ENCODE data around the gene WNT3A. TPM values are rescaled to one million over a fixed set of nuclear protein-coding genes. Genes with fewer than 3 reads are reported as not detected.

WNT3A gene
- polyA plus RNA-seq, 3 donors: not detected

GRCh38 chr1:228037401-228038386, 30.9 kb downstream of the WNT3A start:
- Histone ChIP-seq H3K9ac (ENCODE audit: insufficient read depth, low read length, poor library complexity, severe bottlenecking) (no peak overlapping the region), H3K36me3 (replicated peaks in 1 of 2; ENCODE audit: control insufficient read depth in 1 of 2, insufficient read depth in 2 of 2, low read length in 2 of 2) (no peaks in the 10 kb centered on the region), H4K20me1 (ENCODE audit: insufficient read depth, low read length) (no peaks in the 10 kb centered on the region), H3K79me2 (ENCODE audit: insufficient read depth, low read length) (no peaks in the 10 kb centered on the region), H3K4me3 (replicated peaks in 1 of 3; ENCODE audit: low read depth in 2 of 3, low read length in 3 of 3) (no peak overlapping the region), H3K4me1 (ENCODE audit: control insufficient read depth in 1 of 2, insufficient read depth in 2 of 2, low read length in 2 of 2) (no peaks in the 10 kb centered on the region), H3K9me3 (replicated peaks in 1 of 2; ENCODE audit: control insufficient read depth in 1 of 2, insufficient read depth in 1 of 2, low read length in 2 of 2) (peaks cover 0 to 7% of the 10 kb centered on the region in 2 donors), H2AFZ (ENCODE audit: insufficient read depth, low read depth, low read length, poor library complexity, severe bottlenecking) (no peak overlapping the region), H3K4me2 (replicated peaks; ENCODE audit: extremely low read depth, low read length, poor library complexity, severe bottlenecking) (no peak overlapping the region), H3K27ac (ENCODE audit: low read depth in 1 of 2, low read length in 2 of 2) (no peak overlapping the region), H3K27me3 (ENCODE audit: control insufficient read depth in 2 of 2, insufficient read depth in 2 of 2, low read length in 2 of 2) (peaks cover 11 to 45% of the 10 kb centered on the region in 2 donors)
- Mint-ChIP-seq H3K4me1 (no peaks in the 10 kb centered on the region), H3K27ac (no peak overlapping the region), H3K36me3 (no peaks in the 10 kb centered on the region), H3K4me3 (peak overlapping the region in 1 of 2 donors; percentile 77), H3K9me3 (peaks cover 0 to 7% (median 2%) of the 10 kb centered on the region in 7 donors), H3K27me3 (ENCODE audit: low read depth in 3 of 3) (peaks cover 36 to 49% (median 42%) of the 10 kb centered on the region in 3 donors)
- 3% methylated on average over 71 of the region's 80 CpGs for WGBS (ENCODE audit: insufficient coverage)
- intact Hi-C loops (cut with micrococcal nuclease): no loop called here
- TF ChIP-seq, protein P1, sequence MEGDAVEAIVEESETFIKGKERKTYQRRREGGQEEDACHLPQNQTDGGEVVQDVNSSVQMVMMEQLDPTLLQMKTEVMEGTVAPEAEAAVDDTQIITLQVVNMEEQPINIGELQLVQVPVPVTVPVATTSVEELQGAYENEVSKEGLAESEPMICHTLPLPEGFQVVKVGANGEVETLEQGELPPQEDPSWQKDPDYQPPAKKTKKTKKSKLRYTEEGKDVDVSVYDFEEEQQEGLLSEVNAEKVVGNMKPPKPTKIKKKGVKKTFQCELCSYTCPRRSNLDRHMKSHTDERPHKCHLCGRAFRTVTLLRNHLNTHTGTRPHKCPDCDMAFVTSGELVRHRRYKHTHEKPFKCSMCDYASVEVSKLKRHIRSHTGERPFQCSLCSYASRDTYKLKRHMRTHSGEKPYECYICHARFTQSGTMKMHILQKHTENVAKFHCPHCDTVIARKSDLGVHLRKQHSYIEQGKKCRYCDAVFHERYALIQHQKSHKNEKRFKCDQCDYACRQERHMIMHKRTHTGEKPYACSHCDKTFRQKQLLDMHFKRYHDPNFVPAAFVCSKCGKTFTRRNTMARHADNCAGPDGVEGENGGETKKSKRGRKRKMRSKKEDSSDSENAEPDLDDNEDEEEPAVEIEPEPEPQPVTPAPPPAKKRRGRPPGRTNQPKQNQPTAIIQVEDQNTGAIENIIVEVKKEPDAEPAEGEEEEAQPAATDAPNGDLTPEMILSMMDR (IDR thresholded peaks at IDR 0.05): no peak
- peak in 1 of 3 donors; percentile 15 for DNase-seq

DNA sequence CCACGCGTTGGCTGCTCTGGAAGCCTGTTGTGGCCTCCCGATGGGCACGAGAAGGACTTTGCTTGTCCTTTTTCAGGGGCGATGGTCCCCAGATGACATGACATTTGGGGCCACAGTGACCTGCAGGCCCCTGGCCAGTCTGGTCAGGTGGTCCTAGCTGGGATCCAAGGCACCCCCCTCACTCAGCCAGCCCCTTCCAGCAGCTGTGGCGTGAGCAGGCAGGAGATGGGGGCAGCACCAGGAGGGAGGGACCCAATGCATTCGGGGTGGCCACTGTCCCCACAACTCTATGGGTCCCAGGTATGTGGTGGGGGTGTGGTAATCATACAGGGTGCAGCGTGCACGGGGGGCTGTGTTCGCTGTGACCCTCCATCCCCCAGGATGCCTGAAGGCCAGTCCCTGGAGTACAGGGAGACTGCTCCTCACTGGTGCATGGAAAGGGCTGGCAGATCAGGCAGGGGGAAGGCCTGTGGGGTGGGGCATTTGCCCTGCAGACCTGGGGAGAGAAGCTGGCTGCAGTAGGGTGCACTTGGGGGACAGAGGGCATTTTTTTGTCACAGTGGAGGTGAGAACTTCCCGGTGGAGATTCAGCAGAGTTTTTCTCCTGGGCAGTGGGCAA, 31.7 kb downstream of the WNT3A start:
- H4K20me1 ChIP-seq (ENCODE audit: insufficient read depth, low read length): no peaks in the 10 kb centered on the region
- no peaks in the 10 kb centered on the region for H3K4me1 ChIP-seq (ENCODE audit: control insufficient read depth in 1 of 2, insufficient read depth in 2 of 2, low read length in 2 of 2)
- Mint-ChIP-seq H3K27me3 (ENCODE audit: low read depth in 3 of 3) (peaks cover 36 to 49% (median 42%) of the 10 kb centered on the region in 3 donors), H3K9me3 (peaks cover 0 to 5% (median under 1%) of the 10 kb centered on the region in 7 donors), H3K27ac (no peak overlapping the region), H3K4me3 (peak overlapping the region in 1 of 2 donors; percentile 32), H3K4me1 (no peaks in the 10 kb centered on the region), H3K36me3 (no peaks in the 10 kb centered on the region)
- H3K9me3 ChIP-seq (replicated peaks in 1 of 2; ENCODE audit: control insufficient read depth in 1 of 2, insufficient read depth in 1 of 2, low read length in 2 of 2): peaks cover 0 to 7% of the 10 kb centered on the region in 2 donors
- TF ChIP-seq, protein P1 (IDR thresholded peaks at IDR 0.05): no peak
- H2AFZ ChIP-seq (ENCODE audit: insufficient read depth, low read depth, low read length, poor library complexity, severe bottlenecking): no peak overlapping the region
- H3K79me2 ChIP-seq (ENCODE audit: insufficient read depth, low read length): no peaks in the 10 kb centered on the region
- H3K4me2 ChIP-seq (replicated peaks; ENCODE audit: extremely low read depth, low read length, poor library complexity, severe bottlenecking): no peak overlapping the region
- H3K27ac ChIP-seq (ENCODE audit: low read depth in 1 of 2, low read length in 2 of 2): no peak overlapping the region
- no peak overlapping the region for H3K9ac ChIP-seq (ENCODE audit: insufficient read depth, low read length, poor library complexity, severe bottlenecking)
- peaks cover 11 to 45% of the 10 kb centered on the region in 2 donors for H3K27me3 ChIP-seq (ENCODE audit: control insufficient read depth in 2 of 2, insufficient read depth in 2 of 2, low read length in 2 of 2)
- no peak for DNase-seq
- intact Hi-C loops (cut with micrococcal nuclease): no loop called here
- 77% methylated on average over 8 of the region's 11 CpGs for WGBS (ENCODE audit: insufficient coverage)
- H3K36me3 ChIP-seq (replicated peaks in 1 of 2; ENCODE audit: control insufficient read depth in 1 of 2, insufficient read depth in 2 of 2, low read length in 2 of 2): no peaks in the 10 kb centered on the region
- H3K4me3 ChIP-seq (replicated peaks in 1 of 3; ENCODE audit: low read depth in 2 of 3, low read length in 3 of 3): no peak overlapping the region
